Activated CD8-positive, alpha-beta memory T cell treated with anti-CD3 and anti-CD28 coated beads, Interleukin-2, amount 50 U/mL, for 48 hours (primary cell): ENCODE measurements around the gene SORT1.
"Not testable (repeated sequence)": the region's sequence is repeated elsewhere in the genome, so short reads cannot be mapped to it uniquely, and the experiment has no call there.

Experiments
- DNase-seq: peaks from one replicate; pipeline ENCODE4 v3.0.0-alpha.2; 2020

Gene SORT1

DNA sequence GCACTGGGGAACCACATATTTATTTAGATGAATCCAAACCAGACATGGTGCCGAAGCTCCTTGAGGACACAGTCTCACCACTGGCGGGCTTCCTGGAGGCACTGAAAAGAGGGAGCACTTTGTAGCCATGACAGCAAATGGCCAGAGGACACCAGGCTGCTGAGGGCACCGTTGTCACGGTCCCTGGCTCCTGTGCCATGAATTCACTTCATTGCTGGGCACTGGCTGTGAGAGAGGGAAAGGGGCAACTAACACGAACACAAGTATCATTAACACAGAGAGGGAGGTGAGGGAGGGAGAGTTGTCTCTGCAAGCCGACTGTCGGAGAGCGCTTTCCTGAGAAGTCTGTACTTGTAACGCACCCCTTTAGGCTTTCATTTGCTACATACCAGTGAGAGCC is 105.4 kb downstream of the SORT1 start:
- no peak for DNase-seq

DNA sequence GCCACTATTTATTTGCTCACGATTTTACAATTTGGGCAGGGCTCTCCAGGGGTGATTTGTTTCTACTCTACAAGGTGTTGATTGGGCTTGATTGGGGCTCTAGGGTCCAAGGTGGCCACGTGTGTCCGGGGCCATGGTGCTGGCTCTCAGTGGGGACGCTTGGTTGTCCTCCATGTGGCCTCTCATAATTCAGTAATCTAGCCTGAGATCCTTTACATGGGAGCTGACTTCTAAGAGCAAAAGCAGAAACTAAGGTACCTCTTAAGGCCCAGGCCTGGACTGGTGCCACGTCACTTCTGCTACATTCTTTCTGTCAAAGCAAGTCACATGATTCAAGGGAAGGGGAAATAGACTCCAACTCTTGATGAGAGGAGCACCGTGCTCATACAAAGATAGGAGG is 106.7 kb downstream of the SORT1 start:
- no peak for DNase-seq

DNA sequence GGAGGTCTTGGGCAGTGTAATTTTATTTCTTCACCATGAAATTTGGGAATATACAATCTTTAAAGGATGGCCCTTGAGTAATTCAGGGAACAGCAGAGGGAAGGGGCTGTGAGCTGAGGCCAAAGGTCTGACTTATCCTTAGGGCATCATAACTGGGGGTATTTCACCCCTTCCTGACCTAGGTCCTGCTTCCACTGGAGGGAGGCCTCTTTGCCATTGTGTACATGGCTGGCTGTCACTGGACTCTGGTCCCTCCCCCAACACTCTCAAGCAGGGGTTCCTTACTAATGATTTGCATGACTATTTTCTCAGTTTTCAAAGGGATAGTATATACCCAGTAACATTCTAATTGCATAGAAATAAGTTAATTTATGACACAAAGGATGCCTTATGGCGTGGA is 107.6 kb downstream of the SORT1 start:
- no peak for DNase-seq

DNA sequence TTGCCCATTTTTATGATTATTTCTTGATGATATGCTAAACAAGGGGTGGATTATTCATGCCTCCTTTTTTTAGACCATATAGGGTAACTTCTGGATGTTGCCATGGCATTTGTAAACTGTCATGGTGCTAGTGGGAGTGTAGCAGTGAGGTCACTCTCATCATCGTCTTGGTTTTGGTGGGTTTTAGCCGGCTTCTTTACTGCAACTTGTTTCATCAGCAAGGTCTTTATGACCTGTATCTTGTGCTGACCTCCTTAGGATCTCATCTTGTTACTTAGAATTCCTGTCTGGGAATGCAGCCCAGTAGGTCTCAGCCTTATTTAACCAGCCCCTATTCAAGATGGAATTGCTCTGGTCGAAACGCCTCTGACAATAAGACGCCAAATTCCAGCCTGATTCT is 111.0 kb downstream of the SORT1 start:
- DNase-seq, result not testable (repeated sequence)

DNA sequence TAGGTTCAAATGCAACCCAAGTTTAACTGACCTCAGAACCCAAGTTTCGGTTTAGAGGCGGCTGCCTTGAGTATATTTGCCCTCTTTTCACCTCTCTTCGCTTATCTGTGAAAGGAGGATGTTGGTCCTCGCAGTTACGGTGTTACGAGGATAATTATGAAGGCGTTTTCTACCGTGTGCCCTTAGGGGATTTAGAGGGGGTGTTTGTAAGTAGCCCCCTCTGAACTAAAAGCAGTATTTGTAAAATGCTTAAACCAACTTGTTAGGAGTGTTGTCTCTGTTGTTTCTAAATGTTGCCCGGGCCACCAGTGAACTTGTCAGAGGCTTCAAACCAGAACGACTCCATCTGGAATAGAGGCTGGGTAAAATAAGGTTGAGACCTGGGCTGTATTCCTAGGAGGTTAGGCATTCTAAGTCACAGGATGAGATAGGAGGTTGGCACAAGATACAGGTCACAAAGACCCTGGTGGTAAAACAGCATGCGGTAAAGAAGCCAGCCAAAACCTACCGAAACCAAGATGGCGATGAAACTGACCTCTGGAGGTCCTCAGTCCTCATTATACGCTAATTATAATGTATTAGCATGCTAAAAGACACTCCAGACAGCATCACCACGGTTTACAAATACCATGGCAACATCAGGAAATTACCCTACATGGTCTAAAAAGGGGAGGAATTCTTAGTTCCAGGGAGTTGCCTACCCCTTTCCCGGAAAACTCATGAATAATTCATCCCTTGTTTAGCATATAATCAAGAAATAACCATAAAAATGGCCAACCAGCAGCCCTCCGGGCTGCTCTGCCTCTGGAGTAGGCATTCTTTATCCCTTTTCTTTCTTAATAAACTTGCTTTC is 113.7 kb downstream of the SORT1 start:
- DNase-seq, result no peak

DNA sequence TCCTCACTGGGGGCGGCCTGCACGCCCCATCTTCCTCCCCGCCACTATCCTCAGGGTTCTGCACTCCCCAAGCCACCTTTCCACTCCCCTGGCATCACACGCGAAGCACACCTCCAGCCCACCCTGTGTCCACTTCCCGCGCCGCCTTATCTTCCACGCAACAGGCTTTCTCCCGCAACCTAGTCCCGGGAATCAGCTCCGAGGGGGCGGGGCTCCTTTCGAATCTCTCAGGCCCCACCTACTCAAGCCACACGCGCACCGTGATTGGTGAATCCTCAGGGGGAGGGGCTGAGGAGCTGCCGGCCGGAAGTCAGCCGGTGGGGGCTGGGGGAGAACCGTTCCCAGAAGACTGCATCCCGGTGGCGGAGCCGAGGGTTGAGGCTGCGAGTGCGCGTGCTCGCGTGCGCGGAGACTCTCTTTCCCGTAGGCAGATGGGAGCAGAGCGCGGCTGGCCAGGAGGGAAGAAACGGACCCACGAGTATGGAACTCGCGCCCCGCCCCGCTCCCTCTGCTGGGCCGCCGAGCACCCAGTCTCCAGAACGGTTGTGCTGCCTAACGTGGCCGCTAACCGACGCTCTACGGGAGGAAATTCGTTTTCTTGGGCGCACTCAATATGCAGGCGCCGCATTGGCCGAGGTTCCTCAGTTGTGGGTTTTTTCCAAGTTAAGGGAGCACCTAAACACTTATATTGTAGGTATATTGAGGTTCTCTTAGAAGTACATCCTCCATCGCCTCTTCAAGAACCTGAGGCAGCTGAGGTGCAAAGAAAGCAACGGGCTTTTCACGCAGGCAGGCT is 114.6 kb downstream of the SORT1 start, which contains the start of gene PSRC1:
Gene PSRC1, minus strand, starts transcription at position 194 of the 796 bp plus-strand sequence.
- peak; percentile 92 for DNase-seq

DNA sequence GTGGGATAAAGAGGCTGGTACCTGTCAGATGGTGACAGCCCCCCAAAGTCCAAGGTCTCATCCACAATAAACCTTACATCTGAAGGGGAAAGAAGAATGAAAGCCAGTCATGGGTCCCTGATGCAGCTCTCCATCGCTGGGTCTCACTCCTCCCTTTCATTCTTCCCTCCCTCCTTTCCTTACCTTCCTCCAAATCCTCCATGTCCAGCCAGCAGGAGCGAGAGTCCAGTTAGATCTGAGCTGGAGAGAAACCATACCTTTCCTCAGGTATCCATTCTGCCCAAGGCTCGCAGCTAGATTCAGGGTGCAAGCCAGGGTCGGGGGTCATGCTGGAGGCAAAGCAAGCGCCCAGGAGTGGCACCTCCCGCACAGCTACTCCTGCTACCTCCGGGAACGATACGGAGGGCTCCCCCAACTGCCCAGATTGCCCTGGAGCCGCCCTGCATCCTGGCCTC is 115.2 kb downstream of the SORT1 start:
- no peak for DNase-seq

DNA sequence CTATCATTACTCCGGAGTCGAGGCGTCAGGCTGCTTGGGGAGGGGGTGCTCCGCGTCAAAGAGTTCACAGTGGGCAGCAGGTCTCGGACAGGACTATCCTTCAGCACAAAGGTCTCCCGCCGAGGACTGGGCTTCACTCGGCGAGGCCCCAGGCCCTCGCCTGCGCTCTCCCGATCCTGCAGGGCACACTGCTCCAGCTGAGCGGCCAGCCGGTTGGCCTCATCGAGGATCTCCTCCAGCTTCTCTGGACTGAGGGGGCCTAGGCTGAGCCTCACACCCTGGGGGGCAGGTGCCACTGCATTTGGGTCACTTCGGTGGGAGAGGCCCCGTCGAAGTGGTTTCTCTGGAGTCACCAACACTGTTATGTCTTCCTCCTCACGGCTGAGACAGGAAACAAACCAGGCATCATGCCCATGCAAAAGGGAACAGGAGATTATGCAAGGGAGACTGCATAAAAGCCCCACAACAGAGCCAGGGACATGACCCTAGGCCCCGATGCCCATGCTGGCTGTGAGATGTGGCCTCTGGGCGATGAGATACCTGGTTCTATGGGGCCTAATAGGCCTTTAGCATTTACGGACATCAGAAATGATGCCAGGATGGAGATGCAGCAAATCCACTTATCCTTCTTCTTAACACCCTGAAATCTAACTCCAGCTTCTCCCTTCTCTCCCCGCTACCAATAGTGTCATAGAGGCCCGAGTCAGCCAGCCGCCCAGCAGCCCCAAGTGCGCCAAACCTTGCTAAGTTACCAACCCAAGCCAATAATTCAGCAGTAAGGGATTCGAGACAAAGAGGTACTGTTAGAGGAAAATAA is 115.8 kb downstream of the SORT1 start:
- no peak for DNase-seq

DNA sequence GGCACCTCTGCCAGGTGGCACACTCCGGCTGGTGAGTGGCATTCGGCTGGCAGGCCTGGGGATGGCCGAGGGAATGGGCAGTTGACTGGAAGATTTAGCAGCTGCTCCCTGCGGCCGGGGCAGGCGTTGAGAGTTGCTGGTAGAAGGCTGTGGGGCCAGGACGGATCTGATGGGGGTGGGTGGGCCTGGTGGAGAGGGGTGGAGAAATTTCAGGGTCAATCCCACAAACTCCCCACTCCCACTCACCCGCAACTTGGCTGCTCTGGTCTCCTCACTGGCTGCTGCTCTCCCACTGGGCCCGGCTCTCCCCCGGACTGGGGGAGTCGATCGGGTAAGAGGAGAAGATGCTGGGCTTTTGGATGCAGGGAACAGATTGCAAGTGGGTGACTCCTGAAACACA is 116.9 kb downstream of the SORT1 start:
- DNase-seq, result no peak

DNA sequence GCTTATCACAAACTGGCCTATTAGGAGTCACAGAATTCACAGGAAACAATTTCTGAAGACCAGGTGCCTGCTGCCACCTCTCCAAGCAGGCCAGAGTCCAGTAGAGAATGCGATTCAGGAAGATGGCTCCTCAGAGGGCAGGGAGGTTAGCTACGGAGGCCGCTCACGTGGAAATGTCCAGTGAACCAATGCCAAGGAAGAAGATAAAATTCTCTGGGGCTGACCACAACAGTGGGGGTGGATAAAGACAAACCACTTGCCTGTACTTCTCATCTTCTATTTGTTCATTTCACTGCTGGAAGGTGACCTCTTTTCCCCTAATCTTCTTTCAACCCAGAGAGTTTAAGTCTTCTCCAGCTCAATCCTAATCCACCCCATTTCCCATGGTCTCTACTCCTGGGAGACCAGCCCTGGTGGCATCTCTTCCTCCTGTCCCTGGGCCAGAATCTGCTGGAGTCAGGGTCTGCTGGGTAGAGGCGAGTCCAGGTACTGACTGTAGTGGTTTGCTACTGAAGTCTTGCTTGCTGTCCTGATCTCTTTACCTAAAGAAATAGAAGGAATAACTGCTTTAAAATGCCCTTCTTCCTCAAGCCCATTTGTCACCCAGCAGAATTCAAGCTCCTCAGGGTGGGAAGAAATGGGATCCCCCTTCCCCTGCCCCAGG is 118.0 kb downstream of the SORT1 start:
- DNase-seq, result no peak

DNA sequence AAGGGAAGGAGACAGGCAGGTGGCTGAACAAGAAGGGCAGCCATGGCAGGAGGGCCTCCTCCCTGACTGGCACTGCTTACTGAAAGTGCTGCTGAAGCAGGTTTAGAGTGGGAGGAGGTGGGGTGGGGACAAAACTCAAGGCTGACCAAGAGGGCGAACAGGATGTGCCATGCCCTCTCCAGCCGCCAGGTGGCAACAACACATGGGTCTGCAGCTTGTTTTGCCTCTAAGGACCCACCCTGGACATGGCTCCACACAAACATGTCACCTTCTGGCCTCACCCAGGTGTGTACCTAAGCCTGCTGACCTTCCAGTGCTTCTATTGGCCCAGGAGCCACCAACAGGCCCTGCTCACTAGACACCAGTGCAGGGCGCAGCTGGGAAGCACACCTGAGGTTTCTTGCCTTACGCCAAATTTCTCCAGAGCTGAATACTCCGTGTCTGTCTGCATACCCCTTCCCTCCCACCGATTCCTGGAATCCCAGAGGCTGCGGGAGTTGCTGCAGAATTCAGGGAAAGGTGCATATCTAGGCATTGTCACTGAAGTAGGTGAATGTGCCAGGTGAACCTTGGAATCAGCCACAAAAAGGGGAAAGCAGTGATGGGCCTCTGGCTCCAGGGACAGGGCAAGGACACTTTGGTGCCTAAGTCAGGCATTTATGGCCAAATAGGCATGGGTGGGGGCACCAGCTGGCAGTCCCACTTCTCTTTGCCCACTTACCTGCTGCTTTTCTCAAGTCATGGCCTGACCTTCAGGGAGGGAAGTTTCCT is 120.1 kb downstream of the SORT1 start:
- peak; percentile 86 for DNase-seq

DNA sequence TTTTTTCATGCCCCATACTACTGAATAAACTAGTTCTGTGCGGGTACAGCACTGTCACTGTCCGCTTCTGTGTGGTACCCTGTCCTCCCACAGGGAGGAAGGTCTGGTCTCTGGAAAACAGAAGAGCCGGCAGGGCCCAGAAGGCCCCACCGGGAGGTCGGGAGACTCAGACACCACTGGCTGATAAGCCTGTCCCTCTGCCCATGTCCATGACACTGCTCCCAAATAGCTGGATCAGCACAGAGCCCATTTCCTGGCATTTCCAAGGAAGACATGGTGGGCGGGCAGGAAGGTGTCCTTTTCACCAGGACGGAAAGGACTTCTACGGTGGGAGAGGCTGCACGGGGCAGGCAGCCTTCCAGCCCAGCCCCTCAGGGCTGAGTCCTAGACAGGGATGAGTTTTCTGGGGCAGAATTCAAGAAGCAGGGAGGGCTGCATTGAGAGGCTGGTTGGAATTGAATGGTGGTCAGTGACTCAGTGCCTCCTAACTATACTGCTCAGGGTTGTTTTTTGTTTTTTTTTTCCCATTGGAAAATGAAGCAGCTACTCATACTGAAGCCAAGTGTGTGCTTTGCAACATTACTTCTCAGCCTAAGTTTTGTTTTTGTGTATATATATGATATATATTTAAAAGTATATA is 121.9 kb downstream of the SORT1 start:
- DNase-seq, result no peak

DNA sequence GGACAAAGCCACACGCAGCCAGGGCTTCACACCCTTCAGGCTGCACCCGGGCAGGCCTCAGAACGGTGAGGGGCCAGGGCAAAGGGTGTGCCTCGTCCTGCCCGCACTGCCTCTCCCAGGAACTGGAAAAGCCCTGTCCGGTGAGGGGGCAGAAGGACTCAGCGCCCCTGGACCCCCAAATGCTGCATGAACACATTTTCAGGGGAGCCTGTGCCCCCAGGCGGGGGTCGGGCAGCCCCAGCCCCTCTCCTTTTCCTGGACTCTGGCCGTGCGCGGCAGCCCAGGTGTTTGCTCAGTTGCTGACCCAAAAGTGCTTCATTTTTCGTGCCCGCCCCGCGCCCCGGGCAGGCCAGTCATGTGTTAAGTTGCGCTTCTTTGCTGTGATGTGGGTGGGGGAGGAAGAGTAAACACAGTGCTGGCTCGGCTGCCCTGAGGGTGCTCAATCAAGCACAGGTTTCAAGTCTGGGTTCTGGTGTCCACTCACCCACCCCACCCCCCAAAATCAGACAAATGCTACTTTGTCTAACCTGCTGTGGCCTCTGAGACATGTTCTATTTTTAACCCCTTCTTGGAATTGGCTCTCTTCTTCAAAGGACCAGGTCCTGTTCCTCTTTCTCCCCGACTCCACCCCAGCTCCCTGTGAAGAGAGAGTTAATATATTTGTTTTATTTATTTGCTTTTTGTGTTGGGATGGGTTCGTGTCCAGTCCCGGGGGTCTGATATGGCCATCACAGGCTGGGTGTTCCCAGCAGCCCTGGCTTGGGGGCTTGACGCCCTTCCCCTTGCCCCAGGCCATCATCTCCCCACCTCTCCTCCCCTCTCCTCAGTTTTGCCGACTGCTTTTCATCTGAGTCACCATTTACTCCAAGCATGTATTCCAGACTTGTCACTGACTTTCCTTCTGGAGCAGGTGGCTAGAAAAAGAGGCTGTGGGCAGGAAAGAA is 122.9 kb downstream of the SORT1 start:
- DNase-seq, result no peak

DNA sequence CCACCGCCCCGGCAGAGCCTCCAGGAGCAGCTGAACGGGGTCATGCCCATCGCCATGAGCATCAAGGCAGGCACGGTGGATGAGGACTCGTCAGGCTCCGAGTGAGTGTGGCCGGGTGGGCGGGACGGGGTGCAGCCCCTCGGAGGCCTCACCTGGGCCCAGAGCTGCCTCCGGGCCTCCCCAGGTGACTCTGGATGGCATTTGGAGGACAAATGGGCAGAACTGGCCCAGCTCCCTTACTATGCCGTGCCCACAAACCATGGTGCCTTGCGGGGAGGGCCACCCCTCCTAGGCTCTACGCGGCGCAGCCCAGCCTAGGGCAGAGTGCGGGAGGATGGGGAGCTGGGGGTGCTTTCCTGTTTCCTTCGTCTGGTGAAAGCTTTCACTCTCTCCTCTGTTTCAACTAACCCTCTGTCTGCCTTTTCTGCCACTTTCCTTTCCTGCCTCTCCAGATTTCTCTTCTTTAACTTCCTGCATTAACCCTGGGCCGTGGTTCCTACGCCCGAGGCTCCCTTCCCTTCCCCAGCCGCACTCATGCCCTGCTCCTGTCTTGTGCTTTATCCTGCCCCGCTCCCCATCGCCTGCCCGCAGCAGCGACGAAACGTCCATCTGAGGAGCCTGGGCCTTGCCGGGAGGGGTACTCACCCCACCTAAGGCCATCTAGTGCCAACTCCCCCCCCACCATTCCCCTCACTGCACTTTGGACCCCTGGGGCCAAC is 124.0 kb downstream of the SORT1 start:
- no peak for DNase-seq

DNA sequence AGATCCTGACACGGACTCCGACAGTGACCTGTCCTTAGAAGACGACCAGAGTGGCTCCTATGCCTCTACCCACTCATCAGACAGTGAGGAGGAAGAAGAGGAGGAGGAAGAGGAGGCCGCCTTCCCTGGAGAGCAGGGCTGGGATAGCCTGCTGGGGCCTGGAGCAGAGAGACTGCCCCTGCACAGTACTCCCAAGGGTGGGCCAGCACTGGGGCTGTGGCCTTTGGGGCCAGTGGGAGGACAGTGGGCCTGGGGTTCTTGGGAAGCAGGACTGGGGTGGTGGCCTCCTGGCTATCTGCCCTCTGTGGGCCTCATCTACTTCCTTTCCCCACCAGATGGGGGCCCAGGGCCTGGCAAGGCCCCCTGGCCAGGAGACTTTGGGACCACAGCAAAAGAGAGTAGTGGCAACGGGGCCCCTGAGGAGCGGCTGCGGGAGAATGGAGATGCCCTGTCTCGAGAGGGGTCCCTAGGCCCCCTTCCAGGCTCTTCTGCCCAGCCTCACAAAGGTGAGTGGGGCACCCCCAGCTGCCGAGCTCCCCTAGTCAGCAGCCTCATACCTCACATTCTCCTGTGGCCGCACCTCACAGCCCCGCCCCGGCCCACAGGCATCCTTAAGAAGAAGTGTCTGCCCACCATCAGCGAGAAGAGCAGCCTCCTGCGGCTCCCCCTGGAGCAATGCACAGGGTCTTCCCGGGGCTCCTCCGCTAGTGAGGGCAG is 124.7 kb downstream of the SORT1 start:
- no peak for DNase-seq

DNA sequence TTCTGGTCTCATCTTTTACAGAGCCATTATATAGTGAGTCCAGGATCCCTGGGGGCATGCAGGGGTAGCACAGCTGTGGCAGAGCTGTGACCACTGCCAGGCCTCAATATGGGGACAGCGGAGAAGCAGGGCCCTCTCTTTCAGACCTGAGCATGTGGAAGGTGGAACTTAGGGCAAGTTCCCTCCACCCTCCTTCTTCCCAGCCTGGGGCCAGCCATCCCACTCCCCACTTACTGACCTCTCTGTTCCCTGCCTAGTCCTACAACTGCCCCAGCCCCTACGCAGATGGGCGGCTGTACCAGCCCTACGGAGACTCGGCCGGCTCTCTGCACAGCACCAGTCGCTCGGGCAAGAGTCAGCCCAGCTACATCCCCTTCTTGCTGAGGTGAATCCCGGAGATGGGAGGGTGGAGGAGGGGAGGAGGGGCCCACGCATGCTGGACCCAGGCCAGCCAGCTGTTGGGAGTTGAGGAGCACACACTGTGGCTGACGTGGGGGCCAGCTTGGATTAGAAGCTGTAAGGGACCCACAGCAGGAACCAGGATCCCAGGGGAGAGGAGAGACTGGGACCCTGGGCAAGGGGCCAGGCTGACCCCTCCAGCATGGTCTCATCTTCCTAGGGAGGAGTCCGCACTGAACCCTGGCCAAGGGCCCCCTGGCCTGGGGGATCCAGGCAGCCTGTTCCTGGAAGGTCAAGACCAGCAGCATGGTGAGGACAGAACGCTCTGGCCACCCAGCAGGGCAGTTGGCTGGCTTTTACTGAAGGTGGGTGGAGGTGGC is 125.5 kb downstream of the SORT1 start:
- no peak for DNase-seq

DNA sequence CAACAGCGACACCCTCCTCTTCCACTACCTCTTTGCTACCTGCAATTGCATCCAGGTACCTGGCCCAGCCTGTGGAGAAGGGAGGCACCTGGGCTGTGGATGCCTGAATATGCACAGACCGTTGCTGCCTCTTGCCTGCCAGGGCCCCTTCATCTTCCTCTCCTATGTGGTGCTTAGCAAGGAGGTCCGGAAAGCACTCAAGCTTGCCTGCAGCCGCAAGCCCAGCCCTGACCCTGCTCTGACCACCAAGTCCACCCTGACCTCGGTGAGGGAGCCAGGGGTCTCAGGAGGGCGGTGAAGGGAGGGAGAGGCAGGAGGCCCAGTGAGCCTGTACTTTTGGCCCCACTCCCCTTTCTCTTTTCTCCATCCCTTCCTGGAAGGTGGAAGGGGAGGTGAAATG is 126.3 kb downstream of the SORT1 start:
- no peak for DNase-seq
